ENCODE results near the gene PLPP4. TPM values are rescaled to one million over a fixed set of nuclear protein-coding genes. Genes with fewer than 3 reads are reported as not detected.

PLPP4 gene
- total RNA-seq, 1 experiment from 2014 or later = not detected

DNA sequence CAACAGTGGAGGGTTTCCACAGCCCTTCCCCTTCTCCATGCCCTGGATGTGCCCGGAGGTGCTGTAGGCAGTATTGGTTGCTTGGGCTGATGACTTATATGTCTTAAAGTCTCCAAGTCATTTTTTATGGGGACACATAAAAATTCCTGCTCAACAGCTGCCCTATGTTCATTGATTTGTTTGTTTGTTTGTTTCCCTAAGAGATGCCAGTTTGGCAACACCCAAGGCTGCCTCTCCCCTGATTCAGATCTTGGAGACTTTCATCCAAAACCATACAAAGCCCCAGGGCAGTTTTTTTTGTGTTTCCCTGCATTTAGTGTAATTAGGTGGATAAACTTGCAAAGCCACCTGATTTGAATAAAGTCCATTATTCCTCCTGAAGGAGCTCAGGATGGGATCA is 115.3 kb downstream of the PLPP4 start:
- H3K9me3 ChIP-seq (ENCODE audit: insufficient read depth, low read depth) = no peaks in the 10 kb centered on the region
- no peak overlapping the region for H2AFZ ChIP-seq
- H3K79me2 ChIP-seq (ENCODE audit: low read depth) = no peaks in the 10 kb centered on the region
- no peak for DNase-seq
- TF ChIP-seq, protein P1, sequence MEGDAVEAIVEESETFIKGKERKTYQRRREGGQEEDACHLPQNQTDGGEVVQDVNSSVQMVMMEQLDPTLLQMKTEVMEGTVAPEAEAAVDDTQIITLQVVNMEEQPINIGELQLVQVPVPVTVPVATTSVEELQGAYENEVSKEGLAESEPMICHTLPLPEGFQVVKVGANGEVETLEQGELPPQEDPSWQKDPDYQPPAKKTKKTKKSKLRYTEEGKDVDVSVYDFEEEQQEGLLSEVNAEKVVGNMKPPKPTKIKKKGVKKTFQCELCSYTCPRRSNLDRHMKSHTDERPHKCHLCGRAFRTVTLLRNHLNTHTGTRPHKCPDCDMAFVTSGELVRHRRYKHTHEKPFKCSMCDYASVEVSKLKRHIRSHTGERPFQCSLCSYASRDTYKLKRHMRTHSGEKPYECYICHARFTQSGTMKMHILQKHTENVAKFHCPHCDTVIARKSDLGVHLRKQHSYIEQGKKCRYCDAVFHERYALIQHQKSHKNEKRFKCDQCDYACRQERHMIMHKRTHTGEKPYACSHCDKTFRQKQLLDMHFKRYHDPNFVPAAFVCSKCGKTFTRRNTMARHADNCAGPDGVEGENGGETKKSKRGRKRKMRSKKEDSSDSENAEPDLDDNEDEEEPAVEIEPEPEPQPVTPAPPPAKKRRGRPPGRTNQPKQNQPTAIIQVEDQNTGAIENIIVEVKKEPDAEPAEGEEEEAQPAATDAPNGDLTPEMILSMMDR (conservative IDR thresholded peaks at IDR 0.05) = no peak
- no peak for TF ChIP-seq EZH2 (IDR thresholded peaks at IDR 0.05; ENCODE audit: low read depth)
- no peaks in the 10 kb centered on the region for H4K20me1 ChIP-seq (ENCODE audit: insufficient read depth)
- no peak overlapping the region for H3K27ac ChIP-seq
- no peaks in the 10 kb centered on the region for H3K27me3 ChIP-seq (ENCODE audit: insufficient read depth, low read depth)
- H3F3A ChIP-seq (ENCODE audit: insufficient read depth, low read depth) = no peaks in the 10 kb centered on the region
- ChIA-PET POLR2A (ENCODE audit: unreplicated experiment) (no interaction called here), CTCF (no interaction called here)
- H3K4me3 ChIP-seq = no peak overlapping the region
- no peak overlapping the region for H3K4me2 ChIP-seq
- H3K9me2 ChIP-seq (ENCODE audit: insufficient read depth) = no peaks in the 10 kb centered on the region
- BruUV-seq (replicated peaks) = no TSS peak
- intact Hi-C loops (cut with micrococcal nuclease; ENCODE audit: unreplicated experiment) = no loop called here
- H3K36me3 ChIP-seq (ENCODE audit: low read depth) = no peaks in the 10 kb centered on the region
- H3K4me1 ChIP-seq (replicated peaks; ENCODE audit: insufficient read depth) = no peaks in the 10 kb centered on the region

DNA sequence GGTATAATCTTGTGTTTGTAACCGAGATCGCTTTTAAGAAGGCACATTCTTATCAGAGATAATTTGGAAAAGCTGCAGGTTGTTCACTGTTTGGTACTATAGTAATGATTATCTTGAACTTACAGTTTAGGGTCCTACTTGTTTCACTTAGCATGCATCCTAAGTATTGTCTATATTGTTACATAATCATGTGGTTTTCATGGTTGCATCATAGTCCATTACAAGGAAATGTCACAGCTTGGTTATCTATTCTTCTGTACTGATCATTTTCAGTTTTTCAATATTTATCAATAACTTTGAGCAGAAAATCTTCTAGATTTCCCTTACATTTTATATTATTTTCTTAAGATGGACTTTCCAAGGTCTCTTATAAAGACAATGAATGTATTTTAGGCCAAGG is 116.3 kb downstream of the PLPP4 start:
- H4K20me1 ChIP-seq (ENCODE audit: insufficient read depth) = no peaks in the 10 kb centered on the region
- POLR2A ChIA-PET (ENCODE audit: unreplicated experiment) = no interaction called here
- H2AFZ ChIP-seq = no peak overlapping the region
- H3K9me3 ChIP-seq (ENCODE audit: insufficient read depth, low read depth) = no peaks in the 10 kb centered on the region
- TF ChIP-seq, protein P1 (conservative IDR thresholded peaks at IDR 0.05) = no peak
- TF ChIP-seq EZH2 (IDR thresholded peaks at IDR 0.05; ENCODE audit: low read depth) = no peak
- DNase-seq = no peak
- CTCF ChIA-PET = no interaction called here
- no peak overlapping the region for H3K27ac ChIP-seq
- no TSS peak for BruUV-seq (replicated peaks)
- H3K9me2 ChIP-seq (ENCODE audit: insufficient read depth) = no peaks in the 10 kb centered on the region
- no peaks in the 10 kb centered on the region for H3K79me2 ChIP-seq (ENCODE audit: low read depth)
- H3K27me3 ChIP-seq (ENCODE audit: insufficient read depth, low read depth) = no peaks in the 10 kb centered on the region
- no peaks in the 10 kb centered on the region for H3F3A ChIP-seq (ENCODE audit: insufficient read depth, low read depth)
- intact Hi-C loops (cut with micrococcal nuclease; ENCODE audit: unreplicated experiment) = no loop called here
- H3K4me2 ChIP-seq = no peak overlapping the region
- no peak overlapping the region for H3K4me3 ChIP-seq
- no peaks in the 10 kb centered on the region for H3K36me3 ChIP-seq (ENCODE audit: low read depth)
- no peaks in the 10 kb centered on the region for H3K4me1 ChIP-seq (replicated peaks; ENCODE audit: insufficient read depth)

DNA sequence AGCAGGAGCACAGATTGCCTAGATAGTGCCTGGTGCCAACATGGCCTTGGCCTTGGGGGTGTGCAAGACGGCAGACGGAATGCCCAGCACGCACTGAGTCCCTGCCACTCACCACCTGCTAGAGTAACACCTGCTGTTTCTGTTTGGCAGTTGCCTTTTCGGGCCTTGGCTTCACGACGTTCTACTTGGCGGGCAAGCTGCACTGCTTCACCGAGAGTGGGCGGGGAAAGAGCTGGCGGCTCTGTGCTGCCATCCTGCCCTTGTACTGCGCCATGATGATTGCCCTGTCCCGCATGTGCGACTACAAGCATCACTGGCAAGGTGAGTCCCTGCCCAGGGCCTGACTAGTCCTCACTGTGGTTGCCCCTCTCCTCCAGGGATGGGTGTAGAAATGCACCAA is 118.0 kb downstream of the PLPP4 start:
- BruUV-seq (replicated peaks) = no TSS peak
- no peaks in the 10 kb centered on the region for H3K79me2 ChIP-seq (ENCODE audit: low read depth)
- POLR2A ChIA-PET (ENCODE audit: unreplicated experiment) = no interaction called here
- intact Hi-C loops (cut with micrococcal nuclease; ENCODE audit: unreplicated experiment) = no loop called here
- H3K36me3 ChIP-seq (ENCODE audit: low read depth) = no peaks in the 10 kb centered on the region
- H3K9me3 ChIP-seq (ENCODE audit: insufficient read depth, low read depth) = no peaks in the 10 kb centered on the region
- H3K4me2 ChIP-seq = no peak overlapping the region
- DNase-seq = no peak
- no peaks in the 10 kb centered on the region for H3K4me1 ChIP-seq (replicated peaks; ENCODE audit: insufficient read depth)
- no peaks in the 10 kb centered on the region for H4K20me1 ChIP-seq (ENCODE audit: insufficient read depth)
- no peak overlapping the region for H2AFZ ChIP-seq
- H3K27ac ChIP-seq = no peak overlapping the region
- H3K9me2 ChIP-seq (ENCODE audit: insufficient read depth) = no peaks in the 10 kb centered on the region
- no peak for TF ChIP-seq EZH2 (IDR thresholded peaks at IDR 0.05; ENCODE audit: low read depth)
- TF ChIP-seq, protein P1 (conservative IDR thresholded peaks at IDR 0.05) = no peak
- H3K4me3 ChIP-seq = no peak overlapping the region
- H3F3A ChIP-seq (ENCODE audit: insufficient read depth, low read depth) = no peaks in the 10 kb centered on the region
- CTCF ChIA-PET = no interaction called here
- no peaks in the 10 kb centered on the region for H3K27me3 ChIP-seq (ENCODE audit: insufficient read depth, low read depth)

Measured in PC-9 (cell line).